Measurements from ENCODE around the gene CCNY. TPM values are rescaled to one million over a fixed set of nuclear protein-coding genes. Genes with fewer than 3 reads are reported as not detected.

Gene CCNY
- total RNA-seq, 3 donors from 2014 or later (not counting 1 experiment from before 2014, with no cell fraction given) = 71.0 to 87.2 (median 74.3) TPM

DNA sequence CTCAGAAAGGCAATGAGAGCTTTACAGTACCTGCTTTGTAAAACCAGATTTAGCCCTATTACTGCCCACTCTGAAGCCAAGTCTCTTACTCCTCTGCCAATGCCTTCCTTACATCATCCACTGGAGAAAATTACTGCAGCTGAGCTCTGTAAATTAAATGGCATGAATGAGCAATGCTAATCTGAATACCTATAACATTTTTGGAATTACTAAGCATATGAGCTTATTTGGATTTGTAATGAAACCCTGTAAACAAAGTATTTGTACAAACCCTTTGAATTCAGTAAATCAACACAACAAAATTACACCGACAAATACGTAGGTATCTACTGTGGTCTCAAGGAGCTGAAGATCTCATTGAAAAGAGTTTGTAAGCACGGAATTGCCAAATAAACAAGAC is 12.1 kb upstream of the CCNY start:
- TF ChIP-seq, protein P1, sequence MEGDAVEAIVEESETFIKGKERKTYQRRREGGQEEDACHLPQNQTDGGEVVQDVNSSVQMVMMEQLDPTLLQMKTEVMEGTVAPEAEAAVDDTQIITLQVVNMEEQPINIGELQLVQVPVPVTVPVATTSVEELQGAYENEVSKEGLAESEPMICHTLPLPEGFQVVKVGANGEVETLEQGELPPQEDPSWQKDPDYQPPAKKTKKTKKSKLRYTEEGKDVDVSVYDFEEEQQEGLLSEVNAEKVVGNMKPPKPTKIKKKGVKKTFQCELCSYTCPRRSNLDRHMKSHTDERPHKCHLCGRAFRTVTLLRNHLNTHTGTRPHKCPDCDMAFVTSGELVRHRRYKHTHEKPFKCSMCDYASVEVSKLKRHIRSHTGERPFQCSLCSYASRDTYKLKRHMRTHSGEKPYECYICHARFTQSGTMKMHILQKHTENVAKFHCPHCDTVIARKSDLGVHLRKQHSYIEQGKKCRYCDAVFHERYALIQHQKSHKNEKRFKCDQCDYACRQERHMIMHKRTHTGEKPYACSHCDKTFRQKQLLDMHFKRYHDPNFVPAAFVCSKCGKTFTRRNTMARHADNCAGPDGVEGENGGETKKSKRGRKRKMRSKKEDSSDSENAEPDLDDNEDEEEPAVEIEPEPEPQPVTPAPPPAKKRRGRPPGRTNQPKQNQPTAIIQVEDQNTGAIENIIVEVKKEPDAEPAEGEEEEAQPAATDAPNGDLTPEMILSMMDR (IDR thresholded peaks at IDR 0.05) = no peak
- intact Hi-C loops (cut with micrococcal nuclease) = no loop called here
- no peaks in the 10 kb centered on the region for H3K9me3 ChIP-seq (ENCODE audit: control insufficient read depth, insufficient read depth, low read length)
- Mint-ChIP-seq H3K4me1 (peaks cover 19 to 23% of the 10 kb centered on the region in 2 donors), H3K9me3 (no peaks in the 10 kb centered on the region), H3K36me3 (peaks cover 6% of the 10 kb centered on the region), H3K27ac (no peak overlapping the region), H3K4me3 (no peak overlapping the region), H3K27me3 (ENCODE audit: low read depth in 2 of 2) (no peaks in the 10 kb centered on the region)
- no peak overlapping the region for H3K27ac ChIP-seq (ENCODE audit: low read length)
- WGBS (ENCODE audit: insufficient coverage) = 100% methylated on average over 3 of the region's 3 CpGs
- no peaks in the 10 kb centered on the region for H3K27me3 ChIP-seq (ENCODE audit: control insufficient read depth, insufficient read depth, low read length)
- H3K4me1 ChIP-seq (ENCODE audit: control insufficient read depth, insufficient read depth, low read length) = no peaks in the 10 kb centered on the region
- H3K36me3 ChIP-seq (ENCODE audit: control insufficient read depth, insufficient read depth, low read length) = peaks cover 3% of the 10 kb centered on the region
- DNase-seq = no peak
- no peak for ATAC-seq
- H3K4me3 ChIP-seq (ENCODE audit: low read length) = no peak overlapping the region

DNA sequence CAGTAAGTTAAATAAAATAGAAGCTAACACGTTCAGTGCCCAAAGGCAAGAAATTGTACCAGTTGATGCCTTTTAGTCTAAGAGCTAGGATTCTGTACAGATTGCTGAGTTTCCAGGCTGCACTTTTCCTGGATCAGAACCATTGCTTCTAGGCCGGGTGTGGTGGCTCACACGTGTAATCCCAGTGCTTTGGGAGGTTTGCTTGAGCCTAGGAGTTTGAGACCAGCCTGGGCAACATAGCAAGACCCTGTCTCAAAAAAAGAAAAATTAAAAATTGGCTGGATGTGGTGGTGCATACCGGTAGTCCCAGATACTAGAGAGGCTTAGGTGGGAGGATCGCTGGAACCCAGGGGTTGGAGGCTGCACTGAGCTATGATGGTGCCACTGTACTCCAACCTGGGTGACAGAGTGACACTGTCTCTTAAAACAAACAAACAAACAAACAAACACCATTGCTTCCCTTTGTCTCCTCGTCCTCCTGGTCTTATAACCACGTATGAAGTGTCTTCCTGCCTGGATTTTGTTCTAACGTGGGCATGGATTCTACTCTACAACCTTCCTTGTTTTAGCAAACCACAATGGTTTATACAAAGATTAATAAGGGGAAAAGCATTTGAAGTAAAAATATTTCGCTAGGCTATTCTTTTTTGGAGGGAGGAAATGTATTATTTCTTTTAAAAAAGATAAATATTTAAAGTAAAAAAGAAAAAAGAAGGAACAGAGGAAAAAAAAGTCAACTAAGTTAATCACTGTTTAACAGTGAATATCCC is 9.7 kb upstream of the CCNY start:
- no peaks in the 10 kb centered on the region for H3K27me3 ChIP-seq (ENCODE audit: control insufficient read depth, insufficient read depth, low read length)
- H3K36me3 Mint-ChIP-seq = no peaks in the 10 kb centered on the region
- H3K9me3 Mint-ChIP-seq = no peaks in the 10 kb centered on the region
- TF ChIP-seq, protein P1 (IDR thresholded peaks at IDR 0.05) = no peak
- peaks cover 22 to 33% of the 10 kb centered on the region in 2 donors for H3K4me1 Mint-ChIP-seq
- H3K4me3 ChIP-seq (ENCODE audit: low read length) = no peak overlapping the region
- H3K27ac Mint-ChIP-seq = no peak overlapping the region
- intact Hi-C loops (cut with micrococcal nuclease) = no loop called here
- no peaks in the 10 kb centered on the region for H3K36me3 ChIP-seq (ENCODE audit: control insufficient read depth, insufficient read depth, low read length)
- 98% methylated on average over 7 of the region's 9 CpGs for WGBS (ENCODE audit: insufficient coverage)
- no peak overlapping the region for H3K4me3 Mint-ChIP-seq
- ATAC-seq (no peak), DNase-seq (no peak)
- H3K27me3 Mint-ChIP-seq (ENCODE audit: low read depth in 2 of 2) = no peaks in the 10 kb centered on the region
- no peaks in the 10 kb centered on the region for H3K9me3 ChIP-seq (ENCODE audit: control insufficient read depth, insufficient read depth, low read length)
- no peak overlapping the region for H3K27ac ChIP-seq (ENCODE audit: low read length)
- no peaks in the 10 kb centered on the region for H3K4me1 ChIP-seq (ENCODE audit: control insufficient read depth, insufficient read depth, low read length)

DNA sequence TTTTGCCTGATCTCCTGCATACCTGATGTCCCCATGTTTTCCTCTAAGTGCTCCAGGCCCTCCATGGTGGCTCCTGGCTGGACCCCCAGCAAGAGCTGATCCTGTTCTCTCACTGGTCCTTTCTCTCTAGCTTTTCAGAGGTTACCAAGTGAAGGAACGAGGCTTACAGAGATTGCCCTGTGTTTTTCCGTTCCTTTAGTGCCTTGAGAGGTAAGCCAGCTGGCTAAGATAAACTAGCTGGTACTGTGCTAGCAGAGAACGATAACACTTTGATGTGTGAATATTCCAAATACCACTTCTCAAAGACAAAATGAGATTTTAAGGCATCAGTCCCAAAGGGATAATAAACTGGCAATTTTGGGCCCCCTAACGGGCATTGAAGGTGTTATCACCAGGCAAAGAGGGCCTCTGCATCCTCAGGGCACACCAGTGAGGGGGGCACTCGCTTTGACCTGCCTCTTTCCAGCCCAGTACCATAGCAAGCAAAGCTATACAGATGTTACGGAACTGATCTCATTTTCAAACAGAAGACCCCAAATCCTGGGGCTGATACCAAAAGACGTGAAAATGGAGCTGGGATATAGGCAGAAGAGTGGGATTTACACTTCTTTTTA is 8.4 kb upstream of the CCNY start:
- peaks cover 26 to 38% of the 10 kb centered on the region in 2 donors for H3K4me1 Mint-ChIP-seq
- intact Hi-C loops (cut with micrococcal nuclease) = no loop called here
- TF ChIP-seq, protein P1 (IDR thresholded peaks at IDR 0.05) = no peak
- H3K4me3 ChIP-seq (ENCODE audit: low read length) = no peak overlapping the region
- H3K4me3 Mint-ChIP-seq = no peak overlapping the region
- no peaks in the 10 kb centered on the region for H3K27me3 ChIP-seq (ENCODE audit: control insufficient read depth, insufficient read depth, low read length)
- no peaks in the 10 kb centered on the region for H3K36me3 ChIP-seq (ENCODE audit: control insufficient read depth, insufficient read depth, low read length)
- H3K27ac Mint-ChIP-seq = no peak overlapping the region
- no peak for ATAC-seq
- H3K27me3 Mint-ChIP-seq (ENCODE audit: low read depth in 2 of 2) = no peaks in the 10 kb centered on the region
- no peaks in the 10 kb centered on the region for H3K36me3 Mint-ChIP-seq
- H3K27ac ChIP-seq (ENCODE audit: low read length) = no peak overlapping the region
- H3K9me3 Mint-ChIP-seq = no peaks in the 10 kb centered on the region
- H3K9me3 ChIP-seq (ENCODE audit: control insufficient read depth, insufficient read depth, low read length) = no peaks in the 10 kb centered on the region
- no peak for DNase-seq
- H3K4me1 ChIP-seq (ENCODE audit: control insufficient read depth, insufficient read depth, low read length) = no peaks in the 10 kb centered on the region
- WGBS (ENCODE audit: insufficient coverage) = 97% methylated on average over 6 of the region's 7 CpGs
